GM12878 (cell line): ENCODE data around the gene CAPN3. TPM values are rescaled to one million over a fixed set of nuclear protein-coding genes. Genes with fewer than 3 reads are reported as not detected.

Experiments
- BHLHE40 ChIP-seq, 2 experiments: fragments of 450-650 bp in 1 of 2; IDR thresholded peaks; 2 replicates each; pipeline ENCODE4 v1.6.1; 2011 to 2017; ENCODE audit warnings: low read depth in 2 of 2, borderline replicate concordance in 1 of 2, improper control_type of control experiment in 1 of 2, low read length in 1 of 2, mild to moderate bottlenecking in 1 of 2
- DPF2 ChIP-seq: fragments of 450-650 bp; IDR thresholded peaks from 2 replicates; pipeline ENCODE4 v1.6.1; 2017; ENCODE audit warnings: mild to moderate bottlenecking
- E2F4 ChIP-seq: IDR thresholded peaks from 2 replicates; pipeline ENCODE4 v1.6.1; 2012; ENCODE audit warnings: low read depth, low read length, improper control_type of control experiment
- IKZF2 ChIP-seq, 2 experiments: fragments of 450-650 bp; IDR thresholded peaks; 2 replicates each; pipeline ENCODE4 v1.6.1; 2017; ENCODE audit warnings: mild to moderate bottlenecking in 2 of 2, moderate library complexity in 2 of 2
- KDM1A ChIP-seq: fragments of 200-600 bp; sonication (generic); IDR thresholded peaks from 2 replicates; pipeline ENCODE4 v1.6.1; 2016; ENCODE audit warnings: borderline replicate concordance
- NKRF ChIP-seq: fragments of 450-650 bp; conservative IDR thresholded peaks from 2 replicates; pipeline ENCODE4 v1.6.1; 2017; ENCODE audit warnings: mild to moderate bottlenecking, moderate library complexity
- POLR2A ChIP-seq: IDR thresholded peaks from 2 replicates; pipeline ENCODE4 v1.6.1; 2011; ENCODE audit warnings: low read depth, mild to moderate bottlenecking, low read length
- RELA ChIP-seq: fragments of 450-650 bp; IDR thresholded peaks from 2 replicates; pipeline ENCODE4 v1.8.0; 2014; ENCODE audit warnings: borderline replicate concordance; ENCODE audit not compliant: partially characterized antibody
- ZBED1 ChIP-seq: IDR thresholded peaks from 2 replicates; pipeline ENCODE4 v1.6.1; 2016; ENCODE audit warnings: borderline replicate concordance
- ZNF384 ChIP-seq: IDR thresholded peaks from 2 replicates; pipeline ENCODE4 v1.6.1; 2012; ENCODE audit warnings: low read depth, mild to moderate bottlenecking, low read length, improper control_type of control experiment, borderline replicate concordance
- ZNF687 ChIP-seq: fragments of 450-650 bp; IDR thresholded peaks from 2 replicates; pipeline ENCODE4 v1.6.1; 2017; ENCODE audit warnings: mild to moderate bottlenecking, moderate library complexity
- polyA plus RNA-seq, 11 experiments: library from polyadenylated mRNA; depleted of rRNA in 4 of 11; unstranded in 6 of 11; stranded (reverse) in 5 of 11; fragments of >200 nt; fragmentation: Nextera tagmentation in 4 of 11; fragmentation: Illumina TruSeq in 1 of 11; extraction: Ambion mirVana in 4 of 11; extraction: Trizol in 1 of 11; gene quantifications; 1 replicate in 1 of 11; 2 replicates in 10 of 11; pipeline versions ENCODE4 v1.2.1 to v1.2.3, GENCODE V29; 2011 to 2016; ENCODE audit warnings: inconsistent platforms in 2 of 11, missing spikeins in 2 of 11, low read depth in 1 of 11
- total RNA-seq, 4 experiments: library from RNA; depleted of rRNA in 3 of 4; stranded (reverse); fragments of >200 nt in 3 of 4; fragmentation: Illumina TruSeq in 1 of 4; extraction: Trizol in 1 of 4; gene quantifications; 2 replicates each; pipeline versions ENCODE4 v1.2.1 to v1.2.3, GENCODE V29; 2013 to 2021
- TF ChIP-seq, protein P1 (sequence below): fragments of 450-650 bp; IDR thresholded peaks from 2 replicates; pipeline ENCODE4 v1.6.1; 2014; ENCODE audit warnings: mild to moderate bottlenecking
- TF ChIP-seq, protein P2 (sequence below): fragments of 150-350 bp; IDR thresholded peaks from 2 replicates; pipeline ENCODE4 v1.6.1; 2014; ENCODE audit warnings: mild to moderate bottlenecking, low read depth, low read length

Gene CAPN3
- total and polyA plus RNA-seq, 10 of the 15 experiments (the other 5 are each of a cell fraction or from before 2014, with no cell fraction given) = 1.1 to 3.8 (median 2.4) TPM

DNA sequence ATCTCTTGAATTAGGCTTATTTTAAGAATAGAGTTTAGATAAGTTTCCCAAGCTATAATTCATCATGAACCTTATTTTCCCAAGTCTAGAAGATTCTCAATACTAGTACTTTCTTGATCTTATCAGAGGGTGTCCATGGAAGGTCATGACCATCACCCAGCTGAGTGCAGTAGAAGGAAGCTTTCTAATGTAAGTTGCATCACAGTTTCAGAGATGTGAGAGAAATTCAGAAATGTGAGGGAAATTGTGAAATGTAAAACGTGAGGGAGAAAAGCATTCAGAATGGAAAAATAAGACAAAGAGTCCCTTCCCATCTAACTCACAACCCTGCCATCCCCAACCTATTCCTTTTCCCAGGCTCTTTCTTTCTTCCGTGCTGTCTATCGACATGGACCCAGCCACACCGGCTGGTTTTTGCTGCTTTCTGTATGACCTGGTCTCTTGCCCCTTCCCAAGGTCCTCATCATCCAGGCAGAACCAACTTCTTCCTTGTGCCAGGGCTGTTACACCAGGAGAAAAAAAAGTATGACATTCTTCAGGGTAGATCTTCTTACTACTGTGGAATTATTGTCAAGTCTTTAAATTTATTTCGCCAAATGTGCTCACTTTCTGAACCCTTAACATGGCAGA is 6.7 kb downstream of the CAPN3 start (continued):
- TF ChIP-seq NKRF = no peak
- no peak for TF ChIP-seq POLR2A
- TF ChIP-seq KDM1A = no peak
- TF ChIP-seq BHLHE40 (IDR thresholded peaks at IDR 0.05; ENCODE audit: borderline replicate concordance in 1 of 2, low read depth in 2 of 2, low read length in 1 of 2) = no peak
- TF ChIP-seq, protein P1, sequence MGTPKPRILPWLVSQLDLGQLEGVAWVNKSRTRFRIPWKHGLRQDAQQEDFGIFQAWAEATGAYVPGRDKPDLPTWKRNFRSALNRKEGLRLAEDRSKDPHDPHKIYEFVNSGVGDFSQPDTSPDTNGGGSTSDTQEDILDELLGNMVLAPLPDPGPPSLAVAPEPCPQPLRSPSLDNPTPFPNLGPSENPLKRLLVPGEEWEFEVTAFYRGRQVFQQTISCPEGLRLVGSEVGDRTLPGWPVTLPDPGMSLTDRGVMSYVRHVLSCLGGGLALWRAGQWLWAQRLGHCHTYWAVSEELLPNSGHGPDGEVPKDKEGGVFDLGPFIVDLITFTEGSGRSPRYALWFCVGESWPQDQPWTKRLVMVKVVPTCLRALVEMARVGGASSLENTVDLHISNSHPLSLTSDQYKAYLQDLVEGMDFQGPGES = no peak
- TF ChIP-seq, protein P2, sequence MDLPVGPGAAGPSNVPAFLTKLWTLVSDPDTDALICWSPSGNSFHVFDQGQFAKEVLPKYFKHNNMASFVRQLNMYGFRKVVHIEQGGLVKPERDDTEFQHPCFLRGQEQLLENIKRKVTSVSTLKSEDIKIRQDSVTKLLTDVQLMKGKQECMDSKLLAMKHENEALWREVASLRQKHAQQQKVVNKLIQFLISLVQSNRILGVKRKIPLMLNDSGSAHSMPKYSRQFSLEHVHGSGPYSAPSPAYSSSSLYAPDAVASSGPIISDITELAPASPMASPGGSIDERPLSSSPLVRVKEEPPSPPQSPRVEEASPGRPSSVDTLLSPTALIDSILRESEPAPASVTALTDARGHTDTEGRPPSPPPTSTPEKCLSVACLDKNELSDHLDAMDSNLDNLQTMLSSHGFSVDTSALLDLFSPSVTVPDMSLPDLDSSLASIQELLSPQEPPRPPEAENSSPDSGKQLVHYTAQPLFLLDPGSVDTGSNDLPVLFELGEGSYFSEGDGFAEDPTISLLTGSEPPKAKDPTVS = no peak
- TF ChIP-seq ZBED1 = no peak
- TF ChIP-seq E2F4 = no peak
- TF ChIP-seq ZNF687 = no peak
- no peak for TF ChIP-seq DPF2
- no peak for TF ChIP-seq ZNF384
- no peak for TF ChIP-seq IKZF2 (IDR thresholded peaks at IDR 0.05)
- no peak for TF ChIP-seq RELA
